ENCODE data around the gene ACTN1. TPM values are rescaled to one million over a fixed set of nuclear protein-coding genes. Genes with fewer than 3 reads are reported as not detected.

The ACTN1 gene
- total RNA-seq, 1 donor from 2014 or later: 70.7 TPM

DNA sequence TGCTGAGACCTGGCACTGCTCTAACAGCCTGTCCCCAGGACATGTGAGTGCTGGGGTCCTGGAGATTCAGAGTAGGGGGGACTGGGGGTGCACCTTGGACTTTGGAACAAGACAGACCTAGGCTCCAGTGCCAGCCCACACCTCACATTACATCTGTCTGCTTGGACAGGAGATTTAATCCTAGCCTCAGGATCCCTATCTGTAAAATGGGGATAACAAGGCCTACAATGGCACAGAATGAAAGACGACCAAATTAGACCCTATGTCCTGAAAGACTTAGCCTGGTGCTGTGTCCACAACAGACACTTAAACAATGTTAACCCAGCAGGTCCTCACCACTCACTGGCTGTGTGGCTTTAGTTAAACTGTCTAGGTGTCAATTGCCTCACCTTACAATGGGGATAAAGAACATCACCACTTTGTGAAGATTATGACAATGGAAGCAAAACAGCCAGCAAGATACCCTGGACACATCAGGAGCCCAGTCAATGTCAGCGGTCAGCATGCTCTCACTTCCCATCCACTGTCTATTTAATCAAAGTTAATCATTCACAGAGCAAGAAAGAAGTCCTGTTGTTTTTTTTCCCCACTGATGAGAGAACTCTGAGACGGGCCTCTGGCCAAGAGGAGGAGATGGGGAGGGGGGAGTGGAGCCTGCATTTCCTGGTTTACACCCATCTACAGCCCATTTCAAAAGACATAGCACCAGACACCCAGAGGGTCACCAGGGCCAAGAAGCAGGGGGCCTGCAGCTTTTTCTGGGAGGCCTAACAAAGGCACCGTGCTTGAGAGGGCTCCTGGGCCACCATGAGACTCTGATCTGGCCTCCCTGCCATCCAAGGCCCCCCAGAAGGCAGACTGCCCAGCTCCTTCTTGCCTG is 40.6 kb downstream of the ACTN1 start:
- peaks cover 35% of the 10 kb centered on the region for H3K4me1 ChIP-seq
- no peak for DNase-seq (ENCODE audit: low spot score)
- H2AFZ ChIP-seq (replicated peaks): no peak overlapping the region
- no peak overlapping the region for H3K4me3 ChIP-seq
- H3K4me2 ChIP-seq: no peak overlapping the region
- H3K9me3 ChIP-seq (ENCODE audit: low read depth): no peaks in the 10 kb centered on the region
- H3K36me3 ChIP-seq: no peaks in the 10 kb centered on the region
- no peak overlapping the region for H3K4me3 Mint-ChIP-seq
- peaks cover 61% of the 10 kb centered on the region for H3K4me1 Mint-ChIP-seq
- H3K27ac ChIP-seq: no peak overlapping the region
- peaks cover 36% of the 10 kb centered on the region for H3F3A ChIP-seq (ENCODE audit: low read depth)
- TF ChIP-seq, protein P1, sequence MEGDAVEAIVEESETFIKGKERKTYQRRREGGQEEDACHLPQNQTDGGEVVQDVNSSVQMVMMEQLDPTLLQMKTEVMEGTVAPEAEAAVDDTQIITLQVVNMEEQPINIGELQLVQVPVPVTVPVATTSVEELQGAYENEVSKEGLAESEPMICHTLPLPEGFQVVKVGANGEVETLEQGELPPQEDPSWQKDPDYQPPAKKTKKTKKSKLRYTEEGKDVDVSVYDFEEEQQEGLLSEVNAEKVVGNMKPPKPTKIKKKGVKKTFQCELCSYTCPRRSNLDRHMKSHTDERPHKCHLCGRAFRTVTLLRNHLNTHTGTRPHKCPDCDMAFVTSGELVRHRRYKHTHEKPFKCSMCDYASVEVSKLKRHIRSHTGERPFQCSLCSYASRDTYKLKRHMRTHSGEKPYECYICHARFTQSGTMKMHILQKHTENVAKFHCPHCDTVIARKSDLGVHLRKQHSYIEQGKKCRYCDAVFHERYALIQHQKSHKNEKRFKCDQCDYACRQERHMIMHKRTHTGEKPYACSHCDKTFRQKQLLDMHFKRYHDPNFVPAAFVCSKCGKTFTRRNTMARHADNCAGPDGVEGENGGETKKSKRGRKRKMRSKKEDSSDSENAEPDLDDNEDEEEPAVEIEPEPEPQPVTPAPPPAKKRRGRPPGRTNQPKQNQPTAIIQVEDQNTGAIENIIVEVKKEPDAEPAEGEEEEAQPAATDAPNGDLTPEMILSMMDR (IDR thresholded peaks at IDR 0.05): no peak
- no peak for TF ChIP-seq EZH2 (IDR thresholded peaks at IDR 0.05)
- TF ChIP-seq EZH2phosphoT487 (IDR thresholded peaks at IDR 0.05): no peak
- H3K36me3 Mint-ChIP-seq: peaks cover 3% of the 10 kb centered on the region
- peaks cover 3% of the 10 kb centered on the region for H3K27me3 Mint-ChIP-seq (ENCODE audit: insufficient read depth, low read depth)
- peak overlapping the region; percentile 87 for H3K27ac Mint-ChIP-seq
- H3K9ac ChIP-seq: no peak overlapping the region
- peaks cover 84% of the 10 kb centered on the region for H4K20me1 ChIP-seq (ENCODE audit: low read depth)
- no peaks in the 10 kb centered on the region for H3K9me3 Mint-ChIP-seq
- no peaks in the 10 kb centered on the region for H3K27me3 ChIP-seq
- peaks cover 98% of the 10 kb centered on the region for H3K79me2 ChIP-seq (ENCODE audit: low read depth)

DNA sequence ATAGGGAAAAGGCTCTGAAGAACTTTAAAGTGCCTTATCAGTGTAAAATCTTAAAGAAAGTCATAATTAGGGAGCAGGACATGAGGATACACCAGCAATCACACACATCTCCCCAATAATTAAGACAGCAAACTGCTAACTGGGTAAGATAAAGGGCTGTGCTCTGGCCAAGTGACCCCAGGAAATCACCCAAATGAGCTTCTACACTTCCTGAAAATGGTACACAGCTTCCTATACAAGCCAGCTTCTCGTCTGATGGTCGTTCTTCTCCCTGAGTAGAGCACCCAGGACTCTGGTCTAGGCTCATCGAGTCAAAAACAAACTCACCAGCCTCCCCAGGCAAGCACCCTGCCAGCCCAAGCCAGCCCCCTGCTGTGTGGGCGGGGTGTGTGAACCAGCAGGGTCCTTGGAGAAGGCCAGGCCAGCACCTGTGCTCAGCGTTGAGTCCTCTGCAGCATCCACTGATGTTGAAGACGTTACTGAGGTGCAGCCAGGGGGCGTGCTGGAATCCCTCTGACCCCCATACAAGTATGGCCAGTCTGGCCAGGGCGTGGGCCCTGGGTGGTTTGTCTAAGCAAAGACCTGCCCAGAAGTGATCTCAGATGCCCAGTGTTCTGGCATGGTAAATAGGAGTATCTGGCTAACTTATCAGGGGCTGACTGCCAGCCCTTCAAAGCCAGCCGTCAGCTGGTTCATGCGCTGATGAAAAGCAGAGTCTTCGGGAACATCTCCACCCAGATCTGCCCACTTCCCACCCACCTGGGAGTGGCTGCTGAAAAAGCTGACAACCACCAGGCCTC is 41.4 kb downstream of the ACTN1 start:
- Histone ChIP-seq H3K27ac (no peak overlapping the region), H3K4me3 (no peak overlapping the region), H3K4me1 (peaks cover 31% of the 10 kb centered on the region), H3K9ac (no peak overlapping the region), H4K20me1 (ENCODE audit: low read depth) (peaks cover 79% of the 10 kb centered on the region), H3K4me2 (no peak overlapping the region), H2AFZ (replicated peaks) (no peak overlapping the region), H3K36me3 (no peaks in the 10 kb centered on the region), H3K27me3 (no peaks in the 10 kb centered on the region), H3F3A (ENCODE audit: low read depth) (peaks cover 36% of the 10 kb centered on the region), H3K79me2 (ENCODE audit: low read depth) (peaks cover 100% of the 10 kb centered on the region), H3K9me3 (ENCODE audit: low read depth) (no peaks in the 10 kb centered on the region)
- Mint-ChIP-seq H3K9me3 (no peaks in the 10 kb centered on the region), H3K4me1 (peaks cover 58% of the 10 kb centered on the region), H3K4me3 (no peak overlapping the region), H3K27me3 (ENCODE audit: insufficient read depth, low read depth) (peaks cover 3% of the 10 kb centered on the region), H3K27ac (no peak overlapping the region), H3K36me3 (peaks cover 3% of the 10 kb centered on the region)
- TF ChIP-seq, protein P1 (IDR thresholded peaks at IDR 0.05): peak; percentile 38
- no peak for TF ChIP-seq EZH2phosphoT487 (IDR thresholded peaks at IDR 0.05)
- peak; percentile 53 for DNase-seq (ENCODE audit: low spot score)

DNA sequence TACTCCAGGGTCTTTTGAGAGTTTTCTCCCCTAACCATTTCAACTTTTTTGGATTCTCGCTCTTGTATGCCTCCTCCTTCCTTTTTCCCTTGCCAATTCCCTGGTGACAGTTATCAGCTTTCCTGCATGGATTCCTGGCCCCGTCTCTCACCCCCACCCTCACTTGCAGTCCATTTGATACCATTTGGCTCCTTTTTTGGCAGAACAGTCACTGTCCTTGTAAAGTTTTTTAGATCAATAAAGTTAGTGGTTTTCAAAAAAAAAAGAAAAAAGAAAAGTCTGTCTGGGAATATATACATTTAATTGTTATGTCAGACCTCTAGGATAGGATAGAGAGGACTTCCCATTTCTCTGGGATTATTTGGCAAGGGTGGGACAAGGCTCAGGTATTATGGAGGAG is 42.1 kb downstream of the ACTN1 start:
- no peaks in the 10 kb centered on the region for H3K9me3 Mint-ChIP-seq
- Histone ChIP-seq H3K9ac (no peak overlapping the region), H4K20me1 (ENCODE audit: low read depth) (peaks cover 79% of the 10 kb centered on the region), H2AFZ (replicated peaks) (no peak overlapping the region), H3K27me3 (no peaks in the 10 kb centered on the region), H3K9me3 (ENCODE audit: low read depth) (no peaks in the 10 kb centered on the region), H3K4me2 (no peak overlapping the region), H3K4me1 (peaks cover 25% of the 10 kb centered on the region), H3F3A (ENCODE audit: low read depth) (peaks cover 36% of the 10 kb centered on the region), H3K4me3 (no peak overlapping the region), H3K36me3 (no peaks in the 10 kb centered on the region), H3K79me2 (ENCODE audit: low read depth) (peaks cover 98% of the 10 kb centered on the region), H3K27ac (no peak overlapping the region)
- peaks cover 3% of the 10 kb centered on the region for H3K36me3 Mint-ChIP-seq
- H3K27me3 Mint-ChIP-seq (ENCODE audit: insufficient read depth, low read depth): peaks cover 3% of the 10 kb centered on the region
- peaks cover 56% of the 10 kb centered on the region for H3K4me1 Mint-ChIP-seq
- TF ChIP-seq, protein P1 (IDR thresholded peaks at IDR 0.05): no peak
- TF ChIP-seq EZH2phosphoT487 (IDR thresholded peaks at IDR 0.05): no peak
- TF ChIP-seq EZH2 (IDR thresholded peaks at IDR 0.05): no peak
- H3K27ac Mint-ChIP-seq: no peak overlapping the region
- DNase-seq (ENCODE audit: low spot score): no peak
- no peak overlapping the region for H3K4me3 Mint-ChIP-seq
